VCaP (cell line): Measurements from ENCODE around the gene PRKCI.
"Not testable (repeated sequence)": the region's sequence is repeated elsewhere in the genome, so short reads cannot be mapped to it uniquely, and the experiment has no call there.

Experiments
- H3K27ac ChIP-seq: fragments of 450-650 bp; 2 replicates; pipeline ENCODE4 v1.5.1; 2017
- CTCF ChIP-seq: fragments of 450-650 bp; conservative IDR thresholded peaks from 2 replicates; pipeline ENCODE4 v1.5.1; 2017; ENCODE audit warnings: mild to moderate bottlenecking, moderate library complexity

Gene PRKCI

GRCh38 chr3:170337420-170337819 is 115.2 kb downstream of the PRKCI start:
- TF ChIP-seq CTCF, result no peak

GRCh38 chr3:170338690-170339340 is 116.6 kb downstream of the PRKCI start:
- H3K27ac ChIP-seq, result no peak overlapping the region
- no peak for TF ChIP-seq CTCF

More at GRCh38 chr3:170337420-170337819, 115.2 kb downstream of the PRKCI start:
- no peak overlapping the region for H3K27ac ChIP-seq

- H3K27ac ChIP-seq, result not testable (repeated sequence)
Measured at GRCh38 chr3:170342273-170342672, 120.0 kb downstream of the PRKCI start.

- peak overlapping the region; percentile 27 for H3K27ac ChIP-seq
Measured at GRCh38 chr3:170343859-170344258, 121.6 kb downstream of the PRKCI start.

- no peak for TF ChIP-seq CTCF
- peak overlapping the region; percentile 27; the same call in 1 of the 2 replicates for H3K27ac ChIP-seq
Measured at GRCh38 chr3:170344971-170345370, 122.7 kb downstream of the PRKCI start.

DNA sequence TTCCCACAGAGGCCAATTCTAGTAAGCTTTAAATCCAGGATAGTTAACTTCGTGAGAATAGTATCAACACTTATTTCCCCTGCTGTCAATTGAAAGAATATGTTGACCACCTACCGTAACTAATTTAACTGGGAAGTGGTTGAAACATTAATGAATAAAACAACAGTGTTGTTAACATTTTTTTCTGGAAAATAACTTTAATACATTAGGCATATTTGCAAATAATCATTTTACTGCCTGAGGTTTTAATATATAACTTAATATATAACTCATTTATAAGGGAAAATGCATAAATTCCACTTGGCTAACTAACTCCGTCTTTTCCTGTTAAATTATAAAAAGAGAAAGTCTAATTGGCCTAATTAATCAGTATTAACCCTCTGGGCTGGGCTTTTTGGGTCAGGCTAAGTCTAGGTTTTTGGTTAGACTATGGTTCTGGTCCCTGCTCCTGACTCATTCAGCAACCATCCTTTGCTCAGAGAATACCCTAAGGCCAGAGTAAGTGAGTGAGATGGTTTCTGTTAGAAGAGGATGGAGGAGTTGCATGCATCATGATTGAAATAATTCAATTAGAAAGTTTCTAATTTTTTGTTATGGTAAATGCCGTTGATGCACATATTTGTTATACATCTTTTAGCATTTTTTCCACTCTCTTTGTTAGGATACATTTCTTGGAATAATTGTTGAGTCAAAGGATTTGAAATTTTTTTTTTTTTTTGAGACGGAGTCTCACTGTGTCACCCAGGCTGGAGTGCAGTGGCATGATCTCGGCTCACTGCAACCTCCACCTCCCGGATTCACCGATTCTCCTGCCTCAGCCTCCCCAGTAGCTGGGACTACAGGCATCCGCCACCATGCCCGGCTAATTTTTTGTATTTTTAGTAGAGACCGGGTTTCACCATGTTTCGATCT is 124.5 kb downstream of the PRKCI start:
- no peak overlapping the region for H3K27ac ChIP-seq
- TF ChIP-seq CTCF, result no peak

GRCh38 chr3:170350515-170351413 is 128.5 kb downstream of the PRKCI start:
- H3K27ac ChIP-seq, result no peak overlapping the region
- TF ChIP-seq CTCF, result no peak

GRCh38 chr3:170352936-170353335 is 130.7 kb downstream of the PRKCI start:
- H3K27ac ChIP-seq, result no peak overlapping the region
- TF ChIP-seq CTCF, result no peak
